Panc1 (cell line): ENCODE measurements around the gene ARID4B.
A peak's percentile ranks its signal among the peaks of the same experiment; 100 is the strongest.

ENCODE experiments used
- POLR2AphosphoS5 ChIP-seq: IDR thresholded peaks from 2 replicates; pipeline ENCODE4 v1.6.1; 2012; ENCODE audit warnings: mild to moderate bottlenecking, low read depth, low read length, moderate library complexity
- TCF7L2 ChIP-seq: IDR thresholded peaks from 2 replicates; pipeline ENCODE4 v1.6.1; 2011; ENCODE audit warnings: mild to moderate bottlenecking, low read depth, low read length, inconsistent platforms
- TF ChIP-seq, protein P1 (sequence below): fragments of 450-650 bp; IDR thresholded peaks from 2 replicates; pipeline ENCODE4 v1.5.1; 2017; ENCODE audit warnings: mild to moderate bottlenecking

DNA sequence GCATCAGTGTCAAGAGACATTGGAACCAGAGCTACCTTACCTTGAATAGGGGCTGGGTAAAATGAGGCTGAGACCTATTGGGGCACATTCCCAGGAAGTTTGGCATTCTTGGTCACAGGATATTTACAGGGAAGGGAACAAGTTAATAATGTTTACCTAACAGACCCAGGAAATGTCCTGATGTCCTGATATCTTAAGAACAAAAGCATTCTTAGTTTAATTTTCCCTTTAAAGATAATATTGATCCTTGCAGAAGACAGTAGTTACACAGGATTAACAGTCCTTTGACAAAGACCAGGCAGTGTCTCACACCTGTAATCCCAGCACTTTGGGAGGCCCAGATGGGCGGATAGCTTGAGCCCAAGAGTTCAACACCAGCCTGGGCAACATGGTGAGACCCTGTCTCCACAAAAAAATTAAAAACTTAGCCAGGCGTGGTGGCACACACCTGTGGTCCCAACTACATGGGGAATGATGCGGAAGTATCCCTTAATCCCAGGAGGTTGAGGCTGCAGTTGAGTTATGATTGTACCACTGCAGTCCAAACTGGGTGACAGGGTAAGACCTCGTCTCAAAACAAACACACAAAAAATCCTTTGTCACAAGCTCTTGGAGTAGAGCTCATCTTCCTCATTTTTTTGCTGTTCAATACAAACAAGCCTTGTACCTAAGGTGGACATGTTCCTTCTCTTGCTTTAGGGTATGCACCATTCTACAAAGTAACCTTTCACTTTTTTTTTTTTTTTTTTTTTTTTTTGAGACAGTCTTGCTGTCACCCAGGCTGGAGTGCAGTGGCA is 198.0 kb downstream of the ARID4B start:
- TF ChIP-seq, protein P1, sequence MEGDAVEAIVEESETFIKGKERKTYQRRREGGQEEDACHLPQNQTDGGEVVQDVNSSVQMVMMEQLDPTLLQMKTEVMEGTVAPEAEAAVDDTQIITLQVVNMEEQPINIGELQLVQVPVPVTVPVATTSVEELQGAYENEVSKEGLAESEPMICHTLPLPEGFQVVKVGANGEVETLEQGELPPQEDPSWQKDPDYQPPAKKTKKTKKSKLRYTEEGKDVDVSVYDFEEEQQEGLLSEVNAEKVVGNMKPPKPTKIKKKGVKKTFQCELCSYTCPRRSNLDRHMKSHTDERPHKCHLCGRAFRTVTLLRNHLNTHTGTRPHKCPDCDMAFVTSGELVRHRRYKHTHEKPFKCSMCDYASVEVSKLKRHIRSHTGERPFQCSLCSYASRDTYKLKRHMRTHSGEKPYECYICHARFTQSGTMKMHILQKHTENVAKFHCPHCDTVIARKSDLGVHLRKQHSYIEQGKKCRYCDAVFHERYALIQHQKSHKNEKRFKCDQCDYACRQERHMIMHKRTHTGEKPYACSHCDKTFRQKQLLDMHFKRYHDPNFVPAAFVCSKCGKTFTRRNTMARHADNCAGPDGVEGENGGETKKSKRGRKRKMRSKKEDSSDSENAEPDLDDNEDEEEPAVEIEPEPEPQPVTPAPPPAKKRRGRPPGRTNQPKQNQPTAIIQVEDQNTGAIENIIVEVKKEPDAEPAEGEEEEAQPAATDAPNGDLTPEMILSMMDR: no peak
- peak; percentile 36; the same call in 1 of the 2 replicates for TF ChIP-seq POLR2AphosphoS5
- no peak for TF ChIP-seq TCF7L2
